Mucosa of stomach (tissue), 1 donor: ENCODE data around the gene CHCHD2.
"Not testable (repeated sequence)": the region's sequence is repeated elsewhere in the genome, so short reads cannot be mapped to it uniquely, and the experiment has no call there.

Source experiments
- H3K27me3 ChIP-seq: one replicate; pipeline ENCODE4 v1.7.0; 2013; ENCODE audit warnings: mild to moderate bottlenecking, low read length; ENCODE audit not compliant: control insufficient read depth, insufficient read depth
- H3K36me3 ChIP-seq: one replicate; pipeline ENCODE4 v1.7.0; 2013; ENCODE audit warnings: low read length; ENCODE audit not compliant: control insufficient read depth, insufficient read depth
- H3K4me1 ChIP-seq: one replicate; pipeline ENCODE4 v1.7.0; 2013; ENCODE audit warnings: mild to moderate bottlenecking, low read length; ENCODE audit not compliant: control insufficient read depth, insufficient read depth
- H3K4me3 ChIP-seq: one replicate; pipeline ENCODE4 v1.7.0; 2013; ENCODE audit warnings: low read length
- H3K9ac ChIP-seq: one replicate; pipeline ENCODE4 v1.7.0; 2013; ENCODE audit warnings: mild to moderate bottlenecking, low read length, moderate library complexity
- H3K9me3 ChIP-seq: one replicate; pipeline ENCODE4 v1.7.0; 2013; ENCODE audit warnings: mild to moderate bottlenecking, low read length, moderate library complexity; ENCODE audit not compliant: control insufficient read depth
- donor health status: Pancreatic carcinoma.

Gene CHCHD2

DNA sequence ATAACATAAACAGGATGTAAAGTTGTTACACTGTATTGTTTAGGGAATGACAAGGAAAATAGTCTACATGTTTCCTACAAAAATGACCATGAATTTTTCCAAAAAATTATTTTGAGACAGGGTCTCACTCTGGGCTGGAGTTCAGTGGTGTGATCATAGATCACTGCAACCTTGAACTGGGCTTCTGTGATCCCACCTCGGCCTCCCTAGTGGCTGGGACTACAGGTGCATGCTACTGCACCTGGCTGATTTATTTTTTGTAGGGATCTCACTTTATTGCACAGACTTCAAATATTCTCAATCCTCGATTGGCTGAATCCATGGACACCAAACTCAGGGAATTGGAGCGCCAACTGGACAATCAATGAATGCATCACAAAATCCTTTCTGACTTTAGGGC lies 6.6 kb downstream of the CHCHD2 start:
- no peaks in the 10 kb centered on the region for H3K9me3 ChIP-seq
- peaks cover 15% of the 10 kb centered on the region for H3K36me3 ChIP-seq
- no peak overlapping the region for H3K4me3 ChIP-seq
- H3K4me1 ChIP-seq: peaks cover 7% of the 10 kb centered on the region
- H3K27me3 ChIP-seq: no peaks in the 10 kb centered on the region
- no peak overlapping the region for H3K9ac ChIP-seq

DNA sequence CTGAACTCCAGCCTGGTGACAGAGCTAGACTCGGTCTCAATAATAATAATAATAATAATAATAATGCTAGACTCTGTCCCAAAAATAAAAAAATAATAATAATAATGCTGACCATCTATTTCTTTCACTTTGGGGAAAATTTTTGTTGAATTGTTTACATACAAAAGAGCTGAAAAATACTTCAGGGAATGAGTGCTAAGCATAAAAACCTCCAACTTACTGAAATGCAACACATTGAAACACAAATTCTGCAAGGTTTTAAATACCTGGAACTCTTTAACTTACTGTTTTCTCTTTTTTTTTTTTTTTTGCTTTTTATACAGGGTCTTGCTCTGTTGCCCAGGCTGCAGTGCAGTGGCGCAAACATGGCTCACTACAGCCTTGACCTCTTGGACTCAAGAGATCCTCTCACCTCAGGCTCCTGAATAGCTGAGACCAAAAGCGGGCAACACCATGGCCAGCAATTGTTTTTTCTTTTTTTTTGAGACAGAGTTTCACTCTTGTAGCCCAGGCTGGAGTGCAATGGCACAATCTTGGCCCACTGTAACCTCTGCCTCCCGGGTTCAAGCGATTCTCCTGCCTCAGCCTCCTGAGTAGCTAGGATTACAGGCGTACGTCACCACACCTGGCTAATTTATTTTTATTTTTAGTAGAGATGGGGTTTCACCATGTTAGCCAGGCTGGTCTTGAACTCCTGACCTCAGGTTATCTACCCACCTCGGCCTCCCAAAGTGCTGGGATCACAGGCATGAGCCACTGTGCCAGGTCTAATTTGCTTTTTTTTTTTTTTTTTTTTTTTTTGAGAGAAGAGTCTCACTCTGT lies 7.9 kb downstream of the CHCHD2 start:
- H3K27me3 ChIP-seq, H3K4me3 ChIP-seq, H3K9ac ChIP-seq, H3K36me3 ChIP-seq, H3K9me3 ChIP-seq, H3K4me1 ChIP-seq: not testable (repeated sequence)

GRCh38 chr7:56097700-56098099 lies 8.6 kb downstream of the CHCHD2 start:
- Histone ChIP-seq H3K36me3 (peaks cover 10% of the 10 kb centered on the region), H3K4me1 (peaks cover 9% of the 10 kb centered on the region), H3K4me3 (no peak overlapping the region)

DNA sequence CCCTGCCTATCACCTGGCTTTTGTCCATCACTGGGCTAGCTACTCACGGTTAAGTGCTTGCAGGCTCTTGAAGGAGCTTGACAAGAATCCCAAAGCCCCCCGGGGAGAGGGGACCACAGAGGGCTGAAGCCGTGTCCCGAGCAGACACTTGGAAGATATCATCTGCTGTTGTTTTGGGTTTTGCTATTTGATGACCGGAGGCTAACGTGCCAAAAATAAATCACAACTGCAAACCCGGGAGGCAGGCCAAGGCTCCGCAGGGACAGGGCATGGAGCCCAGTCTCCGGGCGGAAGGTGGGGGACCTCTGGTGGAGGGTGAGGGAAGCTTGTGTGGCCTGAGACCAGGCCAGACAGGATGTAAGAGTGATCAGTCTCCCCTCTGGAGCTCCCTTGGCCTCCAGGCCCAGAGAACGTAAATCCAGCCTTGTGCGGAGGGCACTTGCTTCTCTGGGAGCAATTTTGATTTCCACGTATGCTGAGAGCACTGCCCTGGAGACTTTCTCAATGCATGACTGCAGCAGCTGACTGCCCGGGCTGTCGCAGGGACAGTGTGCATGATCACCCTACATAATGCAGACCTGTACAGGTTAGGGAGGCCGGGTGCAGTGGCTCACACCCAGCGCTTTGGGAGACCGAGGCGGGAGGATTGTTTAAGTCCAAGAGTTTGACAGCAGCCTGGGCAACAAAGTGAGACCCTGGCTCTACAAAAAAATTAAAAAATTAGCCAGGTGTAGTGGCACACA lies 13.3 kb downstream of the CHCHD2 start, which contains the start of gene PHKG1:
TSS of gene PHKG1 (minus strand) at position 164 of the 743 bp plus-strand sequence. CDS start 4,011 bp downstream, outside the sequence.
- Histone ChIP-seq H3K4me1 (peaks cover 12% of the 10 kb centered on the region), H3K36me3 (no peaks in the 10 kb centered on the region), H3K27me3 (no peaks in the 10 kb centered on the region), H3K9ac (no peak within 1 kb of the TSS), H3K4me3 (no peak within 1 kb of the TSS), H3K9me3 (no peaks in the 10 kb centered on the region)

More at GRCh38 chr7:56097700-56098099, 8.6 kb downstream of the CHCHD2 start:
- H3K9me3 ChIP-seq: no peaks in the 10 kb centered on the region
- no peak overlapping the region for H3K9ac ChIP-seq
- no peaks in the 10 kb centered on the region for H3K27me3 ChIP-seq

- not testable (repeated sequence) for H3K9ac ChIP-seq, H3K4me1 ChIP-seq, H3K36me3 ChIP-seq, H3K4me3 ChIP-seq, H3K27me3 ChIP-seq, H3K9me3 ChIP-seq
These were observed 13.9 kb downstream of the CHCHD2 start for GRCh38 chr7:56092388-56092787.

GRCh38 chr7:56091591-56091990 lies 14.7 kb downstream of the CHCHD2 start:
- Histone ChIP-seq H3K4me1 (peaks cover 5% of the 10 kb centered on the region), H3K27me3 (no peaks in the 10 kb centered on the region), H3K9ac (no peak overlapping the region), H3K9me3 (no peaks in the 10 kb centered on the region), H3K36me3 (no peaks in the 10 kb centered on the region), H3K4me3 (no peak overlapping the region)

DNA sequence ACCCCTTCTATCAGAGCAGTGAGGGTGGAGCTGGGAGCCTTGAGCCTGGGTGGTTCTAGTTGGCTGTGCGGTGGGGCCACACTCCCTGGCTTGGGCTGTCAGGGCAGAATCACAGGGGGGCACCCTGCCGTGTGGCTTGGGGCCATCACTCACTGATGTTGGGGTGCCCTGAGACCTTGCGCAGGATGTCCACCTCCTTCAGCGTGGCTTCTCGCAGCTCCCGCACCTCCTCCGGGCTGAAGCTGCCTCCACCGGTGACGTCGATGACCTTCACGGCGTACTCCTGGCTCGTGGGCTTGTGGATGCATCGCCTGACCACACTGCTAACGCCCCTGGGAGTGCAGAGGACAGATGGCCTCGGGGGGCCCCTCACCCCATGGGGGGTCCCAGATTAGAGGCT lies 18.8 kb downstream of the CHCHD2 start:
- Histone ChIP-seq H3K36me3 (no peaks in the 10 kb centered on the region), H3K27me3 (no peaks in the 10 kb centered on the region), H3K9me3 (no peaks in the 10 kb centered on the region), H3K4me3 (no peak overlapping the region), H3K4me1 (peaks cover under 1% of the 10 kb centered on the region), H3K9ac (no peak overlapping the region)

DNA sequence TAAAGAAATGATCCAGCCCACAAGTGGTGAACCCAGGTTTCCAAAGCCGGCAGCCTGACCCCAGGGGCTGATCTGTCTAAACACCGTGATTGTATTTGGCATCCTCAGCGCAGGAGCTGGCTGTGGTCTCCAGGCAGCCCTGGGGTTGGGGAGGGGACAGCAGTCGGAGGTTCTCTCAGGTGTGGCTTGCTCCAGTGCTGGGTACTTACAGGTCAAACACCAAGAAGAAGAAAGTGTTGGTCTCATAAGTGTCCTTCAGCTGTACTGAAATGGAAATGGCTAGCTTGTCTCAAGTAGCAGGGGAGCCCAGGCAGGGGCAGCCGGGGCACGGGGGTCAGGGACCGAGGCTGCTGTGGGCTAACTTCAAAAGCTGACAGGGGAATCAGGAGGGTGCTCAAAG lies 19.5 kb downstream of the CHCHD2 start:
- H3K36me3 ChIP-seq: no peaks in the 10 kb centered on the region
- no peaks in the 10 kb centered on the region for H3K27me3 ChIP-seq
- no peak overlapping the region for H3K4me3 ChIP-seq
- H3K4me1 ChIP-seq: no peaks in the 10 kb centered on the region
- H3K9ac ChIP-seq: no peak overlapping the region
- no peaks in the 10 kb centered on the region for H3K9me3 ChIP-seq

GRCh38 chr7:56083150-56083785 lies 23.0 kb downstream of the CHCHD2 start:
- Histone ChIP-seq H3K9ac (no peak overlapping the region), H3K27me3 (no peaks in the 10 kb centered on the region), H3K9me3 (no peaks in the 10 kb centered on the region), H3K4me1 (peaks cover 11% of the 10 kb centered on the region), H3K4me3 (no peak overlapping the region), H3K36me3 (no peaks in the 10 kb centered on the region)

DNA sequence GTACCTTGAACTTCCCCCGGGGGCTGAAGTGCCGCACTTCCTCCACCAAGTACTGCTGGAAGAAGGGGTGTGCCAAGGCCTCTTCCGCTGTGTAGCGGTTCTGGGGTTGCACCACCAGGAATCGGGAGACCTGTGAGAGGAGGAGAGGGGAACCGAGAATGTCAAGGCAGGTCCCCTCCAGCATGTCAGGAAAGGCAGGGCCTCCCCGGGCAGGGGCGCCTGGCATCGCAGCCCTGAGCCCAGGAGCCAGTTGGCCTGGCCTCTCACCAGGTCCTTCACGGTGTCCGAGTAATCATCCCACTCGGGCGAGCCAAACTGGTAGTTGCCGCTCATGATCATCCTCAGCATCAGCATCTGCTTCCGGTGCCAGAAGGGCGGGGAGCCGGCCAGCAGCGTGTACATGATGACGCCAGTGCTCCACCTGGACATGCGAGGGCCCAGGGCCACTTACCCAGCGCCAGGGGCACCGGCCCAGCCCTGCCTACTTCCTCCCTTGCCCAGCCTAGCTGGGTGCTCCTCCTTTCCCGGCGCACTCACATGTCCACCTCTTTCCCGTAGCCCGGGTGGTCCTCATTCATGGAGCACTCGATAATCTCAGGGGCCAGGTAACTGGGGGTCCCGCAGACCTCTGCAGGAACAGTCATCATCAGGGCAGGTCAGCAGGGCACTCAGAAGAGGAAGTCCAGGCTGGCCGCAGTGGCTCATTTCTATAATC lies 24.5 kb downstream of the CHCHD2 start:
- Histone ChIP-seq H3K9me3 (no peaks in the 10 kb centered on the region), H3K4me1 (peaks cover 11% of the 10 kb centered on the region), H3K36me3 (no peaks in the 10 kb centered on the region), H3K9ac (no peak overlapping the region), H3K4me3 (no peak overlapping the region), H3K27me3 (no peaks in the 10 kb centered on the region)

- H3K9me3 ChIP-seq, H3K36me3 ChIP-seq, H3K9ac ChIP-seq, H3K4me3 ChIP-seq, H3K27me3 ChIP-seq: not testable (repeated sequence)
- peaks cover 11% of the 10 kb centered on the region for H3K4me1 ChIP-seq
These were observed 25.4 kb downstream of the CHCHD2 start for GRCh38 chr7:56080726-56081435.
